ENCODE data around the gene LIN28B.
"Not testable (repeated sequence)": the region's sequence is repeated elsewhere in the genome, so short reads cannot be mapped to it uniquely, and the experiment has no call there.

LIN28B gene

DNA sequence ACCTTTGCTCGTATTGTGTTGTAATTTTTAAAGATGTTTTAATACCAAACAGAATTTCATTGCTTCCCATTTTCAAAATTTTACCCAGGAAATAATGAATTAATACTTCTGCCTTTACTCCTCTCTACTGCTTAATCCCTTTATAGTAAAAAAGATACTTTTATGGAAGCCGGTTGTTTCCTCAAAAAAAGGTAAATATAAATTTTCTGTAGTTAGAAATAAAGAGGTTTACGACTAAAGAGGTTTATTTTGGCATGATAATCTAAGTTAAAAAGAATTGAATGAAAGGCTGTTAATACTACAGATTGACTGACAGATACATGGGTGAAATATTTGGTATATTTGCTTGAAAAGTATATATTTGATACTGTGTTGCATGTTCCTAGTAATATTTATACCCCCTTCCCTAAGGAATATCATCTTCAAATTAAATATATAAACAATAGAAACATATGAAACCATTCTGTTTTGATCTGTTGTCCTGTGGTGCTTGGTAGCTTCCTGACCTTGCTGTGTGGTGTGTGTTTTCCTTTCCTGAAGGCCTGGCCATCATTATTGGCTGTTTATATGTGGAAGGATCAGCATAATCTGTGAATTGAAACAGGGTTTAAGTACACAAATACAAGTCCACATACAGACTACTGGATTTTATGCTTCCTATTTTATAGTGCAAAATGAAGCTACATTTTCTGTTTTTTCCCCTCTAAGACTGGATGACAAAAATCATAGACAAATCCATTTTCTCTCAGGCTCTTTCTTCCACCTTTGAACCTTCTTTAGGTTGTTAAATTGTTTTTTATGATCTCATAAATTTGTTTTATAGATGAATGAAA, 2.3 kb downstream of the LIN28B start:
- DNase-seq (ENCODE audit: low read depth in 1 of 2, low spot score in 1 of 2) = no peak
- in situ Hi-C loops (cut with HindIII; ENCODE audit: low pct_unique_long_range_greater_than_20kb, low sequenced_read_pairs) = no loop called here
- TF ChIP-seq JUND (IDR thresholded peaks at IDR 0.05; ENCODE audit: low read depth) = no peak

DNA sequence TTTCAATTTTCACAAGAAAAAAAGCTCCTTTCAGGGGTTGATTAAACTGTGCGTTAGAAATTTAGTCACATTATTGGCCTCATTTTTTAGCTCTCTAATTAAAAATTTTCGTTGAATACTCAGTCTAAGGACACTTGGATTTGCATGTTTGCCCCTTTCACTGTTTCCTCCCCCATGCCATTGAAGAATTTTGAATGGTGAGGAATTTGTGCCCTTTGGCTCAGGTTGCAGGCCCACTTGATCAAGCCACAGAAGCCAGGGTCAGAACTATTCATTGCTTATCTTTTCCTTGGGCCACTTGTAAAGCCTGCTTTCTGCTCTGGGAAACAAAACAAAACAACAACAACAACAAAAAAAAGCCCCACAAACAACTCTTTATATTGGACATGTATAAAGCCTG, 12.2 kb downstream of the LIN28B start:
- DNase-seq (ENCODE audit: low read depth in 1 of 2, low spot score in 1 of 2) = no peak
- TF ChIP-seq JUND (IDR thresholded peaks at IDR 0.05; ENCODE audit: low read depth) = no peak
- in situ Hi-C loops (cut with HindIII; ENCODE audit: low pct_unique_long_range_greater_than_20kb, low sequenced_read_pairs) = no loop called here

DNA sequence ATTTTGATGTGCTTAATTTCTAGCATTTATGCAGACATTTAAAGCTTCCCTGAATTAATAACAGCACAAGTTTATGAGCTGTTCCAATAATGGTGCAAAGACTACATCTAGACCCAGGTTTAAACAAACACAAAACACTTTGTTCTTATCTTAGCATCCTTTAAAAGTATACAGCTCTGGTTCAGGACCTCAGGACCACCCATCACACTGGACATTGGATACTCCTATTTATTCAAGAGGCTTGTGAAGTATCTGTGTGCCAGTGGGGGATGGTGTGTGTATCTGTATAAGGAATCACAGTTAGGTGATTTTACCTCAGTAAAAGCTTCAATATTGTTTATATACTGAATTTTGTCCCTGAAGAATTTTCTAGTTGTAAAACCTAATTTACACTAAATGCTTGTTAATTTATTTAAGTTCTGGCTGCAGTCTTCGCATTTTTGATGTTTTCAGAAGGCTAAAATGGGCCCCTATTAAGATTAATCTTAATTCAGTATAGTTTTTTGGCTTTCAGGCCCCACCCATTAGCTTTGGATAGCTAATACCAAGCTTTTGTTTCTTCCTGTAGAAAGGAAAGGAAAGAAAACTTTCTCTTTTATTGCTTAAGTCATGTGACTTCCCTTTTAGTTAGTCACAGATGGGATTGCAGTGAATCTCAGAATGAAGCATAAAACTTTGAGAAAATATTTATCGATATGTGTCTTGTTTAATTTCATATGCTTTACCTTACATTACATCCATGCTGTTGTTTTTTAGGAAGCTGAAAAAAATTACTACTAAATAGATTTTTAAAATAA, 13.1 kb downstream of the LIN28B start:
- no peak for DNase-seq (ENCODE audit: low read depth in 1 of 2, low spot score in 1 of 2)
- TF ChIP-seq JUND (IDR thresholded peaks at IDR 0.05; ENCODE audit: low read depth) = no peak
- in situ Hi-C loops (cut with HindIII; ENCODE audit: low pct_unique_long_range_greater_than_20kb, low sequenced_read_pairs) = no loop called here

DNA sequence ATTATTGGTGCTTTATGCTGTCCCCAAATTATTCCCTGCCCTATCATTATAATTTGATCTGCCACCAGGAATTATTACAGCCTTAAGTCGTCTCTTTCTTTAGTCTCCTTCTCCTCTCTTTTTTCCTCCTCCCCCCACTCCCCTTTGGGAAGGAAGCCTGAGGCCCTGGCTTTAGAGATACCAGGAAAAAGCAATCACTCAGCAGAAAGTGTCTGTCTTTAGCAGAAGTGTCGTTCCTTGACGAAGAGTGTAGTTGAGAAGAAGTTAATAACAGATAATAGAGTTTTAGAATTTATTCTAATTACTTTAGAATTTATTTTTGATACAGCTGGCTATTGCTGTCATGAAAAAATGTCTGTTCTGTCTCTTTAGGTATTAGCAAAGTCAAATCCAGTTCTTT, 16.5 kb downstream of the LIN28B start:
- no peak for TF ChIP-seq JUND (IDR thresholded peaks at IDR 0.05; ENCODE audit: low read depth)
- DNase-seq (ENCODE audit: low read depth in 1 of 2, low spot score in 1 of 2) = no peak

DNA sequence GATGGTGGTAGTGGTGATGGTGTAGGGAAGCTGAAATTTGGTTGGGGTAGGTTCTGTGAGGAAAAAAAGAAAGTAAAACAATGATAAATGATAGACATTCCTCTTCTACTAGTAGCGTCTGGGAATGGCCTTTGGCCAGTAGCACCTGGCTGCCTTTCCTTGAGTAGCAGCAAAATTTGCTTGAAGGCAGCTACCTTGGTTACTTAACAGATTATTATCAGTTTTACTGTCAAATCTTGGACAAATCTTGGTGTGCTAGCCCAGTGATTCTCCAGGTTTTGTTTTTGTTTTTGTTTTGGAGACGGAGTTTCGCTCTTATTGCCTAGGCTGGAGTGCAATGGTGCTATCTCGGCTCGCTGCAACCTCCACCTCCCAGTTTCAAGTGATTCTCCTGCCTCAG, 26.4 kb downstream of the LIN28B start:
- TF ChIP-seq JUND (IDR thresholded peaks at IDR 0.05; ENCODE audit: low read depth) = no peak
- in situ Hi-C loops (cut with HindIII; ENCODE audit: low pct_unique_long_range_greater_than_20kb, low sequenced_read_pairs) = no loop called here
- DNase-seq (ENCODE audit: low read depth in 1 of 2, low spot score in 1 of 2) = peak in 1 of 2 experiments; percentile 11

More for the DNA sequence above, 16.5 kb downstream of the LIN28B start:
- in situ Hi-C loops (cut with HindIII; ENCODE audit: low pct_unique_long_range_greater_than_20kb, low sequenced_read_pairs) = no loop called here

DNA sequence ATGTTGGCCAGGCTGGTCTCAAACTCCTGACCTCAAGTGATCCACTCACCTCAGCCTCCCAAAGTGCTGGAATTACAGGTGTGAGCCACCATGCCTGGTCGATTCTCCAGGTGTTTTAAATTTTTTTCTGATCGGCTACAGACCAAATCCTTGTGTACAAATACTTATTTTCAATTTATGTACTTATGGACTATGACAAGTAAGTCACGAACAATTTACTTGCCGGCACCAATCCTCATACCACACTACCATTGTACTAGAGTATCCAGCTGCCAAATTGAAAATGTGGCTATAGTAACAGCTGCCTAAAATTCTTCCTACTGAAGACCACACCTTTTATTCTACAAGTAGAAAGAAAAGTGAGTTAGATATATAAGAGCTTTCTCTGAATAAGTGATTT, 26.9 kb downstream of the LIN28B start:
- no peak for DNase-seq (ENCODE audit: low read depth in 1 of 2, low spot score in 1 of 2)
- TF ChIP-seq JUND (IDR thresholded peaks at IDR 0.05; ENCODE audit: low read depth) = no peak
- in situ Hi-C loops (cut with HindIII; ENCODE audit: low pct_unique_long_range_greater_than_20kb, low sequenced_read_pairs) = no loop called here

DNA sequence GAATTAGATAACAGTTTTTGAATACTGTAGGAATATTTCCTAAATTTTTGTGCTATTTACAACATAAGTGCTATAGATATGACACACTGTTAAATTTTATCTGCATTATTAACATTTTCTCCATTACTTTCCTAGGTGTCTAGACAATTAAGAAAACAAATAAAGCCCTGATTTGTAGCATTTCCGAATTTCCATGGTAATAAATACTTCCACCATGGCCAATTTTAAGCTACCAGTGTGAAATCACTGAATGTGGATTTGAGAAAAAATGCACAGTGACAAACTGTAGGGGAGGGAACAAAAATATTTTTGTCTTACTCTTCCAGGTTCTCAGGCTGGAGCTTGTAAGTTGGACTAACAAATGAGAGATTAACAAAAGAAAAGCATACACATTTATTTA, 27.9 kb downstream of the LIN28B start:
- DNase-seq (ENCODE audit: low read depth in 1 of 2, low spot score in 1 of 2) = no peak
- TF ChIP-seq JUND (IDR thresholded peaks at IDR 0.05; ENCODE audit: low read depth) = no peak
- in situ Hi-C loops (cut with HindIII; ENCODE audit: low pct_unique_long_range_greater_than_20kb, low sequenced_read_pairs) = no loop called here

DNA sequence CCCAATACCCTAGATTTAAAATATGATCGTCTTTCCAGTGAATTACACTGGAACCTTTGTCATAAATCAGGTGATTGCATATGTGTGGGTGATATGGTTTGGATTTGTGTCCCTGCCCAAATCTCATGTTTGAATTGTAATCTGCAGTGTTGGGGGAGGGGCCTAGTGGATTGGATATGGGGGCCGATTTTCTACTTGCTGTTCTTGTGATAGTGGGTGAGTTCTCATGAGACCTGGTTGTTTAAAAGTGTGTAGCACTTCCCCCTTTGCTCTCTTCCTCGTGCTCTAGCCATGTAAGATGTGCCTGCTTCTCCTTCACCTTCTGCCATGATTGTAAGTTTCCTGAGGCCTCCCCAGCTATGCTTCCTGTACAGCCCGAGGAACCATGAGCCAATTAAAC, 29.0 kb downstream of the LIN28B start:
- in situ Hi-C loops (cut with HindIII; ENCODE audit: low pct_unique_long_range_greater_than_20kb, low sequenced_read_pairs); DNase-seq (ENCODE audit: low read depth in 1 of 2, low spot score in 1 of 2): not testable (repeated sequence)

DNA sequence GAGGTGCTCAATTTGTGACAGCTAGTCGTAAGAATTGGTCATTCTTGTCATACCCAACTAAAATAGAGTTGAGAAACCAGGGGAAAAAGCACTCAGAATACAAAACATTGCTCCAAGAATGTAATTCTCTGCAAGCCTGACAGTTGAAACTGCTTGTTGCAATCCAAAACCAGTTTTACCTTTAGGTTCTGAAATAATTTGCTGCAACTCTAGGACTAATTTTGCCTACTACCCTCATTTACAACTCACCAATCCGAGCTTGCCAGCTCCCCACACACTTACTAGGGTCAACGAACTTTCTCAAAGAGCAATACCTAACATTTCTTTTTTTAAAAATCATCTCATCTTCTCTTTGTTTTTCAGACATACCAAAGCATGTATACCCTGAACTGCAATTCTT, 29.7 kb downstream of the LIN28B start:
- DNase-seq (ENCODE audit: low read depth in 1 of 2, low spot score in 1 of 2) = no peak
- TF ChIP-seq JUND (IDR thresholded peaks at IDR 0.05; ENCODE audit: low read depth) = no peak
- in situ Hi-C loops (cut with HindIII; ENCODE audit: low pct_unique_long_range_greater_than_20kb, low sequenced_read_pairs) = no loop called here

DNA sequence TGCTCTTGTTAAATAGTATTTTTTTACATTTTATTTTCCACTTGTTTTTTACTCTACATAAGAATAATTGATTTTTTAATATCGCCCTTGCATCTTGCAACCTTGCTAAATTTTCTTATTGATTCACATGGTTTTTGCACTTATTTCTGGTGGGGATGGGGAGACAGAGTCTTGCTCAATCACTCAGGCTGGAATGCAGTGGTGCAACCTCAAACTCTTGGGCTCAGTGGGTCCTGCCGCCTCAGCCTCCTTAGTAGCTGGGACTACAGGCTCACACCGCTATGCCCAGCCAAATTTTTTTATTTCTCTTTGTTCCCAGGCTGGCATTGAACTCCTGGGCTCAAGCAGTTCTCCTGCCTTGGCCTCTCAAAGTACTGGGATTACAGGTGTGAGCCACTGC, 30.3 kb downstream of the LIN28B start:
- no peak for TF ChIP-seq JUND (IDR thresholded peaks at IDR 0.05; ENCODE audit: low read depth)
- in situ Hi-C loops (cut with HindIII; ENCODE audit: low pct_unique_long_range_greater_than_20kb, low sequenced_read_pairs) = no loop called here
- DNase-seq (ENCODE audit: low read depth in 1 of 2, low spot score in 1 of 2) = no peak

DNA sequence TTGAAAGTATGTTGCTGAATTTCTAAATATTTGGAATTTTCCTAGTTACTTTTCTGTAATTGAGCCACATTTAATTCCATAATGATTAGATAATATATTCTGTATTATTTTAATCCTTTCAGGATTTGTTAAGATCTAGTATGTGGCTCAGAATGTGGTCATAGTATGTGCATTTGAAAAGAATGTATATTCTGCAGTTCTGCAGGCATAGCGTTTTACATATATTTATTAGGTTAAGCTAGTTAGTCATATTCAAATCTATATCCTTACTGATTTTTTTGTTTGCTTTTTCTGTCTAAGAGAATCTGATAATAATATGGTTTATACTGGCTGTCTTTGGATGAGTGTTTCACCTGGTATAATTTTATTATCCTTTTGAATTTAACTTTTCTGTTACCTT, 33.2 kb downstream of the LIN28B start:
- no peak for TF ChIP-seq JUND (IDR thresholded peaks at IDR 0.05; ENCODE audit: low read depth)
- no peak for DNase-seq (ENCODE audit: low read depth in 1 of 2, low spot score in 1 of 2)
- in situ Hi-C loops (cut with HindIII; ENCODE audit: low pct_unique_long_range_greater_than_20kb, low sequenced_read_pairs) = no loop called here

DNA sequence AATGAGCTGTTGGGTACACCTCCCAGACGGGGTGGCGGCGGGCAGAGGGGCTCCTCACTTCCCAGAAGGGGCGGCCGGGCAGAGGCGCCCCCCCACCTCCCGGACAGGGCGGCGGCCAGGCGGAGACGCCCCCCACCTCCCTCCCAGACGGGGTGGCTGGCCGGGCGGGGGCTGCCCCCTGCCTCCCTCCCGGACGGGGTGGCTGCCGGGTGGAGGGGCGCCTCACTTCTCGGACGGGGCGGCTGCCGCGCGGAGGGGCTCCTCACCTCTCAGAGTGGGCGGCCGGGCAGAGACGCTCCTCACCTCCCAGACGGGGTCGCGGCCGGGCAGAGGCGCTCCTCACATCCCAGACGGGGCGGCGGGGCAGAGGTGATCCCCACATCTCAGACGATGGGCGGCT, 34.2 kb downstream of the LIN28B start:
- in situ Hi-C loops (cut with HindIII; ENCODE audit: low pct_unique_long_range_greater_than_20kb, low sequenced_read_pairs); DNase-seq (ENCODE audit: low read depth in 1 of 2, low spot score in 1 of 2): not testable (repeated sequence)

DNA sequence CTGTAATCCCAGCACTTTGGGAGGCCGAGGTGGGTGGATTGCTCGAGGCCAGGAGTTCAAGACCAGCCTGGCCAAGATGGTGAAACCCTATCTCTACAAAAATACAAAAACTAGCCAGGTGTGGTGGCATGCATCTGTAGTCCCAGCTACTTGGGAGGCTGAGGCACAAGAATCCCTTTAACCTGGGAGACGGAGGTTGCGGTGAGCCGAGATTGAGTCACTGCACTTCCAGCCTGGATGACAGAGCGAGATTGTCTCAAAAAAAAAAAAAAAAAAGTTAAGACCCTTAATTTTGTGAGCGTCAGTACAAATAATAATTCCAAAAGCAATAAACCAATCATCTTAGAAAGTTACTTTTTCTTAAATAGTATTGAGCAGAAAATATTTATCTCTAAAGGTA, 36.7 kb downstream of the LIN28B start:
- in situ Hi-C loops (cut with HindIII; ENCODE audit: low pct_unique_long_range_greater_than_20kb, low sequenced_read_pairs); DNase-seq (ENCODE audit: low read depth in 1 of 2, low spot score in 1 of 2): not testable (repeated sequence)
